NB4 (cell line): ENCODE results near the gene DAGLB.

Experiments
- CTCF ChIP-seq: IDR thresholded peaks from one replicate; pipeline ENCODE4 v1.5.1; 2012; ENCODE audit warnings: low read depth, low read length
- POLR2A ChIP-seq: IDR thresholded peaks from 2 replicates; pipeline ENCODE4 v1.6.1; 2011; ENCODE audit warnings: mild to moderate bottlenecking; ENCODE audit not compliant: insufficient read length; ENCODE audit errors: extremely low read depth

- no peak for TF ChIP-seq POLR2A
- no peak for TF ChIP-seq CTCF
These were observed 15.0 kb downstream of the DAGLB start for GRCh38 chr7:6432781-6433180.
